IPS-15b (cell line): ENCODE data around the gene ZNF438.

Experiments
- H3K27me3 ChIP-seq: one replicate; pipeline ENCODE4 v1.6.1; 2013; ENCODE audit warnings: low read length; ENCODE audit not compliant: control insufficient read depth, insufficient read depth
- H3K36me3 ChIP-seq: one replicate; pipeline ENCODE4 v1.6.1; 2013; ENCODE audit warnings: low read length; ENCODE audit not compliant: control insufficient read depth, insufficient read depth
- H3K4me1 ChIP-seq: one replicate; pipeline ENCODE4 v1.6.1; 2013; ENCODE audit warnings: mild to moderate bottlenecking, low read length; ENCODE audit not compliant: control insufficient read depth, insufficient read depth
- H3K4me3 ChIP-seq: one replicate; pipeline ENCODE4 v1.5.1; 2013; ENCODE audit warnings: low read depth, low read length
- H3K9ac ChIP-seq: one replicate; pipeline ENCODE4 v1.6.1; 2013; ENCODE audit warnings: low read depth, mild to moderate bottlenecking, low read length
- H3K9me3 ChIP-seq: one replicate; pipeline ENCODE4 v1.6.1; 2013; ENCODE audit warnings: mild to moderate bottlenecking, low read length; ENCODE audit not compliant: control insufficient read depth, insufficient read depth

Gene ZNF438

GRCh38 chr10:30822693-30823465 lies 208.8 kb downstream of the ZNF438 start:
- Histone ChIP-seq H3K4me3 (no peak overlapping the region), H3K4me1 (peaks cover 3% of the 10 kb centered on the region), H3K9me3 (no peaks in the 10 kb centered on the region), H3K36me3 (no peaks in the 10 kb centered on the region), H3K9ac (no peak overlapping the region), H3K27me3 (peaks cover 6% of the 10 kb centered on the region)

GRCh38 chr10:30821994-30822692 lies 209.5 kb downstream of the ZNF438 start:
- peaks cover 6% of the 10 kb centered on the region for H3K27me3 ChIP-seq
- H3K4me1 ChIP-seq = peaks cover 3% of the 10 kb centered on the region
- H3K9me3 ChIP-seq = no peaks in the 10 kb centered on the region
- H3K36me3 ChIP-seq = no peaks in the 10 kb centered on the region
- H3K4me3 ChIP-seq = no peak overlapping the region
- no peak overlapping the region for H3K9ac ChIP-seq

- Histone ChIP-seq H3K9ac (no peak overlapping the region), H3K4me3 (no peak overlapping the region), H3K36me3 (no peaks in the 10 kb centered on the region), H3K9me3 (no peaks in the 10 kb centered on the region), H3K27me3 (peaks cover 6% of the 10 kb centered on the region), H3K4me1 (peaks cover 3% of the 10 kb centered on the region)
These were observed 210.2 kb downstream of the ZNF438 start for GRCh38 chr10:30821261-30821993.

GRCh38 chr10:30820261-30820991 lies 211.2 kb downstream of the ZNF438 start:
- H3K9ac ChIP-seq = no peak overlapping the region
- no peak overlapping the region for H3K4me3 ChIP-seq
- H3K4me1 ChIP-seq = peaks cover 3% of the 10 kb centered on the region
- H3K27me3 ChIP-seq = peaks cover 6% of the 10 kb centered on the region
- H3K9me3 ChIP-seq = no peaks in the 10 kb centered on the region
- no peaks in the 10 kb centered on the region for H3K36me3 ChIP-seq

- H3K4me3 ChIP-seq = no peak overlapping the region
- no peaks in the 10 kb centered on the region for H3K9me3 ChIP-seq
- H3K4me1 ChIP-seq = peaks cover 3% of the 10 kb centered on the region
- H3K27me3 ChIP-seq = peaks cover 6% of the 10 kb centered on the region
- no peak overlapping the region for H3K9ac ChIP-seq
- H3K36me3 ChIP-seq = no peaks in the 10 kb centered on the region
These were observed 212.1 kb downstream of the ZNF438 start for GRCh38 chr10:30819341-30820181.

- Histone ChIP-seq H3K4me3 (no peak overlapping the region), H3K9me3 (no peaks in the 10 kb centered on the region), H3K36me3 (no peaks in the 10 kb centered on the region), H3K9ac (no peak overlapping the region), H3K4me1 (peaks cover 3% of the 10 kb centered on the region), H3K27me3 (peaks cover 6% of the 10 kb centered on the region)
These were observed 212.8 kb downstream of the ZNF438 start for GRCh38 chr10:30818854-30819253.

- H3K36me3 ChIP-seq = no peaks in the 10 kb centered on the region
- no peak overlapping the region for H3K4me3 ChIP-seq
- H3K9me3 ChIP-seq = no peaks in the 10 kb centered on the region
- H3K27me3 ChIP-seq = peaks cover 7% of the 10 kb centered on the region
- H3K9ac ChIP-seq = no peak overlapping the region
- H3K4me1 ChIP-seq = peaks cover 3% of the 10 kb centered on the region
These were observed 213.5 kb downstream of the ZNF438 start for GRCh38 chr10:30818010-30818660.

DNA sequence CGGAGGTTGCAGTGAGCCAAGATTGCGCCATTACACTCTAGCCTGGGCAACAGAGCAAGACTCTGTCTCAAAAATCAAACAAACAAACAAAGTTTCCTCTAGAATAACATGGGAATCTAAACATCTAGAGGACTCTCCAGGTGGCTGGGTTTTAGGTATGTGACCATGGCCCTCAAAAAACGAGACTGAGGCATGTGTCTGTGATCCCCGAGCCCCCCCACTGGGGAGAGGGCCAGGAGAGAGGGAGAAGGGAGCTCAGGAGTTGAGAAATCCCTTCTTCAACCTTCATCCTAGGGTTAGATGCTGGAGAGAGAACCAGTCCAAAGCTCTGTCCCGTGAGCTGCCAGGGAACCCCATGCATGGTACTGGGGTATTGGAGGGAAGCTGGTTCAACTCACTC lies 214.1 kb downstream of the ZNF438 start:
- H3K27me3 ChIP-seq = peaks cover 11% of the 10 kb centered on the region
- H3K36me3 ChIP-seq = no peaks in the 10 kb centered on the region
- H3K4me3 ChIP-seq = no peak overlapping the region
- no peak overlapping the region for H3K9ac ChIP-seq
- no peaks in the 10 kb centered on the region for H3K9me3 ChIP-seq
- peaks cover 3% of the 10 kb centered on the region for H3K4me1 ChIP-seq

- Histone ChIP-seq H3K4me1 (peaks cover 3% of the 10 kb centered on the region), H3K4me3 (no peak overlapping the region), H3K27me3 (peaks cover 11% of the 10 kb centered on the region), H3K36me3 (no peaks in the 10 kb centered on the region), H3K9ac (no peak overlapping the region), H3K9me3 (no peaks in the 10 kb centered on the region)
These were observed 214.9 kb downstream of the ZNF438 start for GRCh38 chr10:30816820-30817171.

DNA sequence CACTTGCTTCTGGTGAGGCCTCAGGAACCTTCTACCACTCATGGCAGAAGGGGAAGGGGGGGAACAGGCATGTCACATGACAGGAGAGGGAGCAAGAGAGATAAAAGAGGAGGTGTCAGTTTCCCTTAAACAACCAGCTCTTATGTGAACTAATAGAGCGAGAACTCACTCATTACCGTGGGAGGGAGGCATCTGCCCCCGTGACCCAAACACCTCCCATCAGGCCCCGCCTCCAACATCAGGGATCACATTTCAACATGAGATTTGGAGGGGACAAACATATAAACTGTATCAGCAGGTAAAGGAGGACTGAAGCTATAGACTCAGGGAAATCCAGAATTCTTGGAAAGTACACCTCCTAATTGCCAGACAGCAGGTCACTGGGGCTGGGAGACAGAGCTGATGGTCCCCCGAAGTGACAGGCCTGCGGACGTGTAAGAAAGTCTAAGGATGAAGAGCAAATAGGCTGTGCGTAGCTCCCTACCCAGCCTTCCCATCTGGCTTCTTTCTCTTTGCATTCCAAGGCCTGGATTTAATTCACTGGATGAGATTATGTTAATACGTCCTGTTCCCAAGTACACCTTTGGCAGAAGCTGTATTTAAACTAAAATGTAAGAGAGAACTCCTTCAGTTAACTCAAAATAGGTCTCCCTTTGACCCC lies 215.4 kb downstream of the ZNF438 start:
- H3K36me3 ChIP-seq = no peaks in the 10 kb centered on the region
- H3K9ac ChIP-seq = no peak overlapping the region
- no peaks in the 10 kb centered on the region for H3K9me3 ChIP-seq
- H3K27me3 ChIP-seq = peaks cover 11% of the 10 kb centered on the region
- H3K4me1 ChIP-seq = peaks cover 7% of the 10 kb centered on the region
- no peak overlapping the region for H3K4me3 ChIP-seq
